Left lung (tissue), 10 donors: ENCODE measurements around the gene CCN2. TPM values are rescaled to one million over a fixed set of nuclear protein-coding genes. Genes with fewer than 3 reads are reported as not detected.
A peak's percentile ranks its signal among the peaks of the same experiment; 100 is the strongest.

ENCODE experiments used
- ATAC-seq: fragments of 200-7000 bp; cut with Tn5 transposase; one replicate; pipeline ENCODE4 v1.9.1; 2020; ENCODE audit warnings: moderate library complexity
- DNase-seq, 4 donors: peaks; one replicate each; pipeline ENCODE4 v3.0.0-alpha.2; 2013 to 2020
- H3K27ac ChIP-seq, 2 donors: fragments of 200-600 bp; sonication (generic) in 1 of 2; one replicate each; pipeline versions ENCODE4 v1.5.0 to v1.8.0; 2020 to 2021
- H3K27me3 ChIP-seq, 2 donors: fragments of 200-600 bp; sonication (generic) in 1 of 2; one replicate each; pipeline versions ENCODE4 v1.5.0 to v1.8.0; 2020 to 2021
- H3K36me3 ChIP-seq, 2 donors: fragments of 200-600 bp; sonication (generic) in 1 of 2; one replicate each; pipeline versions ENCODE4 v1.5.0 to v1.8.0; 2020 to 2021
- H3K4me1 ChIP-seq, 2 donors: fragments of 200-600 bp; one replicate each; pipeline ENCODE4 v1.8.0; 2021
- H3K4me3 ChIP-seq, 2 donors: fragments of 200-600 bp; sonication (generic) in 1 of 2; one replicate each; pipeline versions ENCODE4 v1.5.0 to v1.8.0; 2020 to 2021; ENCODE audit warnings: mild to moderate bottlenecking in 1 of 2
- H3K9me3 ChIP-seq, 2 donors: fragments of 200-600 bp; sonication (generic) in 1 of 2; one replicate each; pipeline versions ENCODE4 v1.5.0 to v1.8.0; 2020 to 2021
- CTCF ChIP-seq, 2 donors: fragments of 200-600 bp; sonication (generic) in 1 of 2; IDR thresholded peaks; one replicate each; pipeline versions ENCODE4 v1.5.0 to v1.8.0; 2021; ENCODE audit warnings: antibody characterized with exemption in 2 of 2
- intact Hi-C, 2 donors: fragments of 100-400 bp; cut with DNase I; formaldehyde crosslinking; loops; one replicate each; pipeline versions ENCODE4 v1.11.2 to v1.14.2; 2022
- polyA plus RNA-seq, 6 donors: library from polyadenylated mRNA; unstranded; fragments of 120-200 nt; gene quantifications; one replicate each; pipeline ENCODE4 v1.2.1, GENCODE V29; 2013; ENCODE audit not compliant: insufficient read length in 6 of 6
- total RNA-seq, 2 donors: library from RNA; stranded (reverse); fragmentation: NEBNext Ultra II Directional; extraction: Animal tissue kit (Norgen Biotek cat#: 25700); gene quantifications; one replicate each; pipeline ENCODE4 v1.2.1, GENCODE V29; 2021
- donor health status: DM: no; HTN: yes; CAD: no.
- donor health status: DM: no; HTN: no; CAD: no.

The CCN2 gene
- total and polyA plus RNA-seq, 8 donors = 11.6 to 282 (median 85.2) TPM

- no peaks in the 10 kb centered on the region for H3K36me3 ChIP-seq
- peaks cover 0 to 8% of the 10 kb centered on the region in 2 donors for H3K4me1 ChIP-seq
- no peak for TF ChIP-seq CTCF (IDR thresholded peaks at IDR 0.05)
- intact Hi-C loops = no loop called here
- peaks cover 0 to 5% of the 10 kb centered on the region in 2 donors for H3K27me3 ChIP-seq
- ATAC-seq (no peak), DNase-seq (no peak)
- H3K4me3 ChIP-seq = no peak overlapping the region
- no peak overlapping the region for H3K27ac ChIP-seq
- no peaks in the 10 kb centered on the region for H3K9me3 ChIP-seq
Measured at GRCh38 chr6:131958095-131958494, 6.9 kb upstream of the CCN2 start.

GRCh38 chr6:131955876-131956275 lies 4.7 kb upstream of the CCN2 start:
- H3K4me3 ChIP-seq = no peak overlapping the region
- intact Hi-C loops = no loop called here
- TF ChIP-seq CTCF (IDR thresholded peaks at IDR 0.05) = no peak
- ATAC-seq (no peak), DNase-seq (no peak)
- no peaks in the 10 kb centered on the region for H3K36me3 ChIP-seq
- peaks cover 0 to 13% of the 10 kb centered on the region in 2 donors for H3K4me1 ChIP-seq
- no peaks in the 10 kb centered on the region for H3K9me3 ChIP-seq
- H3K27ac ChIP-seq = no peak overlapping the region
- peaks cover 0 to 27% of the 10 kb centered on the region in 2 donors for H3K27me3 ChIP-seq

GRCh38 chr6:131955192-131955591 lies 4.0 kb upstream of the CCN2 start:
- intact Hi-C loops = no loop called here

GRCh38 chr6:131954775-131955107 lies 3.6 kb upstream of the CCN2 start:
- Histone ChIP-seq H3K36me3 (no peaks in the 10 kb centered on the region), H3K9me3 (no peaks in the 10 kb centered on the region), H3K27me3 (peaks cover 0 to 38% of the 10 kb centered on the region in 2 donors), H3K4me1 (peaks cover 0 to 23% of the 10 kb centered on the region in 2 donors), H3K27ac (peak overlapping the region; percentile 37 to 41), H3K4me3 (no peak overlapping the region)
- DNase-seq (peak in 3 of 4 donors; percentile 63 to 94 (median 88)), ATAC-seq (peak; percentile 52)
- no peak for TF ChIP-seq CTCF (IDR thresholded peaks at IDR 0.05)
- intact Hi-C loops = no loop called here

More at GRCh38 chr6:131955192-131955591, 4.0 kb upstream of the CCN2 start:
- Histone ChIP-seq H3K36me3 (no peaks in the 10 kb centered on the region), H3K4me1 (peaks cover 0 to 19% of the 10 kb centered on the region in 2 donors), H3K9me3 (no peaks in the 10 kb centered on the region), H3K27me3 (peaks cover 0 to 33% of the 10 kb centered on the region in 2 donors), H3K4me3 (no peak overlapping the region), H3K27ac (peak overlapping the region; percentile 31 to 37)
- ATAC-seq = no peak
- TF ChIP-seq CTCF (IDR thresholded peaks at IDR 0.05) = no peak
- DNase-seq = no peak

GRCh38 chr6:131954059-131954774 lies 3.0 kb upstream of the CCN2 start:
- no peaks in the 10 kb centered on the region for H3K9me3 ChIP-seq

More at GRCh38 chr6:131954059-131954774, 3.0 kb upstream of the CCN2 start:
- ATAC-seq (no peak), DNase-seq (no peak)
- H3K4me3 ChIP-seq = no peak overlapping the region
- H3K4me1 ChIP-seq = peaks cover 0 to 24% of the 10 kb centered on the region in 2 donors
- intact Hi-C loops = no loop called here
- no peaks in the 10 kb centered on the region for H3K36me3 ChIP-seq
- peaks cover 0 to 43% of the 10 kb centered on the region in 2 donors for H3K27me3 ChIP-seq
- TF ChIP-seq CTCF (IDR thresholded peaks at IDR 0.05) = no peak
- H3K27ac ChIP-seq = peak overlapping the region; percentile 37 to 41
